Nucleus accumbens (tissue), 56 donors: ENCODE measurements around the gene PACRG.
"Not testable (repeated sequence)": the region's sequence is repeated elsewhere in the genome, so short reads cannot be mapped to it uniquely, and the experiment has no call there.

ENCODE experiments used
- DNase-seq, 56 donors: peaks; one replicate each; lab custom pipeline; 2025; lab: John Stamatoyannopoulos, UW

Gene PACRG

DNA sequence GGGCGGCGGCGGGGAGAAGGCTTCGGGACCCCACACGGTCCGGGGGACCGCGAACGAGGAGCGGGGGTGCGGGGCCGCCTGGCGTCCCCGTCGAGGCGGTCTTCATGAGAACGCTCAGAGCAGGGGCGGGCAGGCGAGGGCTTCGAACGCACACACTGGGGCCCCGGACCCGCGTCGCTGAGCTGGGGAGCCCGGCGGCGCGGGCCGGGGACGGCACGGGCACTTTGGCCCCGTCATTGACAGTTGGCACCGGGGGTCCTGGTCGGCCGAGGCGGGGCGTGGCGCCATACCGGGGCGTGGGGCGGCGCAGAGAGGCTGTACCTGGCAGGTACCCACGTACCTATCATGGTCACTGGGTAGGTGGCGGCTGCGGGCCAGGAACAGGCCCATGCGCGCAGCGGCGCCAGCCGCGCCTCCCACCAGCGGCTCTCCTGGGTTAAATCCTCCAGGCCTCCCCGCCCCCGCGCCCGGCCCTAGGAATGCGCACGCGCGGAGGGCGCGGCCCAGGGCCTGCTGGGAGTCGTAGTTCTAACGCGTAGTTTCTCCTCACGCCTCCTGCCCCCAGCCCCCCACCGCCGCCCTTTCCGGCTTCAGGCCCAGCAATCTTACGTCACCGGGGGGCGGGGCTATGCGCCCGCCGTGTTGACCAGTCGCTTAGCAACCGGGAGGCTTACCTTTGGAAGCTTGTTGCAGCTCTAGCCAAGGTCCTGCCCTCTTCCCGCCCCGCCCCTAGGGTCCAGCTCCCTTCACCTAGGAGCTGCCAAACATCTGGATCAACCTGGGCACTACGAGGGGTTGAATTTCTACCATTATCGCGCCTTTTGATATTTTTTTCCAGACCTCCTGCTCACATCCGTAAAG is at the start of gene PACRG, which contains the start of gene PRKN:
TSS of gene PACRG (plus strand) at position 653 of the 861 bp plus-strand sequence.
TSS of gene PRKN (minus strand) at position 445 of the 861 bp plus-strand sequence.
- DNase-seq, result peak; percentile 82 to 100 (median 97)

DNA sequence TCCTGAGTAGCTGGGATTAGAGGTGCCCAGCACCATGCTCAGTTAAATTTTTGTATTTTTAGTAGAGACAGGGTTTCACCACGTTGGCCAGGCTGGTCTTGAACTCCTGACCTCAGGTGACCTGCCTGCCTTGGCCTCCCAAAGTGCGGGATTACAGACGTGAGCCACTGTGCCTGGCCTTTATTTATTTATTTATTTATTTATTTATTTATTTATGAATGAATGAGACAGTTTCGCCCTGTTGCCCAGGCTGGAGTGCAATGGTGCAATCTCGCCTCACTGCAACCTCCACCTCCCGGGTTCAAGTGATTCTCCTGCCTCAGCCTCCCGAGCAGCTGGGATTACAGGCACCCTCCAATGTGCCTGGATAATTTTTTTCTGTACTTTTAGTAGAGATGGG is 48.9 kb upstream of the PACRG start:
- DNase-seq, result not testable (repeated sequence)

DNA sequence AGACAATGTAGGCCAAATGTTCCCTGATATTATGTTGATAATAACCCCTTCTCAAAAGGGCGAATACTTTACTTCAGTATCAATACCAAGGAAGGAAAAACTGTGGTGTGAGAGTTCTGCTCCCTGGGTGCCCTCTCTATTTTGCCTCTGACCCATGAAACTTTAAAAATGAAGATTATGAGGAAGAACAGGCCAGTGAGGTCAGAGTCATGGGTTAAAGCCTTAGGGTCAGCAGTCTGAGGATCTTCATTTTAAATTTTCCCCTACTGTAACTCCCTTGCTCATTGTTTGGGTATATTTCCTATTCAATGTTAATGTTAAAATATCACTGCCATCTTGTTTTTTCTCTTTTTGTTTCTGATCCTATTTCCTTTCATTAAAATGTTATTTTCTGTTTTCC is 48.1 kb upstream of the PACRG start:
- no peak for DNase-seq

DNA sequence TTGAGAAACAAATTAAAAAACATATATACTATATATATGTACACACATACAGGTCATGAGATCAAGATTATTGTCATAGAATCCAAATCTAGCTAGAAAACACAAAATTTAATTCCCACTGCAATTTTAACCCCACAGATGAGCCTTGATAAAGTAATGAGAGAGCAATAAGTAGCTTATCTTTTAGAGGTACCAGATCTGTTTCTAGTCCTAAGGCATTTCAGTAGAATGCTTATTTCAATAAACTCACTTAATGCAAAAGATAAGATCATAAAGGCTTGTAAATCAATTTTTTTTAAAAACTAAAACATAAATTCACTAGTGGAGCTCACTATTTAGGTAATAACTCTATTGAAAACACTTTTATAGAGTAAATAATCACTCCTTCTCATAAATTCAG is 47.4 kb upstream of the PACRG start:
- no peak for DNase-seq

GRCh38 chr6:162680871-162681270 is 46.9 kb upstream of the PACRG start:
- DNase-seq, result no peak

GRCh38 chr6:162681447-162681846 is 46.3 kb upstream of the PACRG start:
- no peak for DNase-seq

DNA sequence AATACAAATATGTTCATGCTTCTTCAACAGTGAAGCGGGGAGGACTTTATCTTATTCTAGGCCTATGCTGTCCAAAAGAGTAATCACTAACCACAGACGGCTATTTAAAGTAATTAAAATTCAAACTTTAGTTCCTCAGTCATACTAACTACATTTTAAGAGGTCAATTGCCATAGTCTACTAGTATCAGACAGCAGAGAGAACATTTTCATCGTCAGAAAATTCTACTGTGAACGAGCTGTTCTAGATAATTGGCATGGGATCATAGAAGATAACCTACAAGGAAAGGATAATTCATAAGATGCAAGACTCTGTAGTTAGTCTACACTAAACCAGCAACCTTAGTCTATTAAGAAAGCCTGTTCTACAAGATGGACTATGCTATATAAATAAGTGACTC is 44.6 kb upstream of the PACRG start:
- DNase-seq, result no peak

DNA sequence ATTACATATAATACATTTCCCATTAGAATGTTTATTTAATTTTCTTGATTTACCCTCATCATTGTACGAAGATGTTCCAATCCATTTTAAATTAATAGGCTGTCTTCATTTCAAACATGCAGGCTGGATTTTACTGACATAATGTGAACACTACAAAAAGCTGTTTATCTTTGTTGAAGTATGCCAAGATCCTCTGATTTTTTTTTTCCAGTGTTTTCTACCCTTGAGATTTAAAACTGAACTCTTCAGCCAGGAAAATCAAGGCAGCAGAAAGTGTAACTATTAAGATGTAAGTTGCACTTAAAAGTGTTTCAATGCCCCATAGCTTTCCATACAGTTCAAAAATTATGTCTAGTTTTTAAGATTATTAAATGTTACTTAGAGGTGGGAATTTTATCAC is 43.7 kb upstream of the PACRG start:
- DNase-seq, result no peak

DNA sequence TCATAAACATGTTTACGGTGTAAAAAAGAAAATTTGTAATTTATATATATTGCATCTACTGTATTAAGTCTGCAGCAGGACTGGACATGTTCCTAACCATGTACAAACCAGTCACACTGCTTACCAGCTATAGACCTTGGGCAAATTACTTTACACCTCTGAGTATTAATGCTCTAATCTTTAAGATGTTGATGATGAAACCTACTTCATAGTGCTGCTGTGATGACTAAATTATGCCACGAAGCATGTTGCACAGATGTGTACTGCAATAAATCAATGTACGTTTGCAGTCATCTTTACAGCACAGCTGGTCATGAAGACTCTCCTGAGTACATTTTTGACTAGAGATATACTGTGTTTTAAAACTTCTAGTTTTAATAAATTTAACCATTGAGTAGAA is 42.8 kb upstream of the PACRG start:
- no peak for DNase-seq

- DNase-seq, result no peak
These were observed 42.2 kb upstream of the PACRG start for GRCh38 chr6:162685586-162685985.

DNA sequence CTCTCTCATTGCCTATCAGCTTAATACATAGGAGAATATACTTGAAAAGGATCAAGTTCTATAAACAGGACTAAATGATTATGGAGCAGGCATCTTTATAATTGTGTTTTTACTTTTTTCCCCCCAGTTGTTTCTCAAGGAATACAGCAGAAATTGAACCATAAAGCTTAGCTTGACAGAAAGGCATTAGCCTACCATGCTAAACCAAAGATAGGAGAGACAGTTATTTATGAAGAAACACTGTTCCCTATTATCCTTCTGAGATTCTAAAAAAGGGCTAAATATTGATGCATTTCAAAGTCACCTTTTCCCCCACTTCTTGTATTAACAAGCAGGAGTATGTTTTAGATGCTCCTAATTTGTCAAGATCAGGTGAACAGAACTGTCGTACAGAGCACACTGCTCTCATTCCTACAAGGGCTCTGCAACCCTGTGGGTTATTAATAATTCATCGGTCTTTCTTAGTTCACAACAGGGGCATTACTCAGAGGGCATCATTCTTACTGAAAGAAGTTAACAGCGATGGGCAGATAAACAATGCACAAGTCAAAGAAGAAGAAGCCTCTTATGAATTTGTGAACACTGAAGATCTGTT is 38.9 kb upstream of the PACRG start:
- no peak for DNase-seq

DNA sequence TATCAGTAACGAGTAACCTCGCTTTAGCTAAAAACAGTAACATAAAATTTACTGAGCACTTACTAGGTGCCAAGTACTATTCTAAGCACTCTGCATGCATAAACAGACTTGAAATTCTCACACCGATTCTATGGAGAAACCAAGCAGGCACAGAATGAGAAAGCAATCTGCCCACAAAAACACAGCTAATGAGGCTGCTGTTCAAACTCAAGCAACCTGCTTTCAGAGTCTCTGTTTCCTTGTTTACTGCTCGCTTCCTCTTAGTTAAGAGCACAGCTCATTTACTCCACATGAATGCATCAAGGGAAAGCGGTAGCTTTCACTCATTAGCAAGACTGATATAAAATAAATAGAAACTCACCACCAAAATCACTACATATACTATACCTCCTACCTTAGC is 37.6 kb upstream of the PACRG start:
- no peak for DNase-seq

DNA sequence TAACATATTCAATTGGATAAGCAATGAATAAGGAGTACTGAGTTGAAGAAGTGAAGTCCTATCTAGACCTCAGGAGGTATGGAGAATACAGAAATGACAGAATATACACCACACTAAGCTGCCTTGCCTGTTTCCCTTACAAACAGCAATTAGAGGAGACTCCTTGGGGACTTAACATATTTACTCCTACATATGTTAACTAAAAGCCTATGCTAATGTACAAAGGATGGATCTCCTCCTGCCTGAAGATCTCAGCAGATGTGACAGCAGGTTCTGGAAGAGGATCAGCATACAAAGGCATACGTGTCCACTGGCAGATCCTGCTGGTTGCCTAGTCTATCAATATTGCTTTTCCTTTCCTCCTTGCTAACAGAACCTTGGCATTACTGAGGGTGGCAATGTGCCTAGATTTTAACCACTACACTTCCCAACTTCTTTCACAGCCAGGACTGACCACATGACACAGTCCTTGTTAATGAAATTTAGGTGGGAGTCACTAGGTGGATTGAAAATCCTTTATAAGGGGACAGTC is 29.8 kb upstream of the PACRG start:
- no peak for DNase-seq

- no peak for DNase-seq
These were observed 29.3 kb upstream of the PACRG start for GRCh38 chr6:162698440-162698839.

DNA sequence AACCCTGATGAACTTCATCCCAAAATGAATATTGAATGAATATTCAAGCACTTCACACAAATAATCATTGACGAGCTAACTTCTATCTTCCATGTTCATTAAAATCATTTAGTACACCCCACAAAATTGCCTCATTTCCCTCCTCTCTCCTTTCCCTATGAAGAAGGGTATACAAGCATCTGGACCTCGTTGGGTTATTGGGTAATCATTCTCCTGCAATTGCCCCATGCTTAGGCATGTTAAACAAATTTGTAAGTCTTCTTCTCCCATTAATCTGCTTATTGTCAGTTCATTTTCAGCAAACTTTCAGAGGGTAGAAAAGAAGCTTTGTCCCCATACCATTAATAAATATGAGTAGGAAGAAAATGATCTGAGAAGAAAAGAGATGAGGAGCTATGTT is 27.8 kb upstream of the PACRG start:
- DNase-seq, result no peak

DNA sequence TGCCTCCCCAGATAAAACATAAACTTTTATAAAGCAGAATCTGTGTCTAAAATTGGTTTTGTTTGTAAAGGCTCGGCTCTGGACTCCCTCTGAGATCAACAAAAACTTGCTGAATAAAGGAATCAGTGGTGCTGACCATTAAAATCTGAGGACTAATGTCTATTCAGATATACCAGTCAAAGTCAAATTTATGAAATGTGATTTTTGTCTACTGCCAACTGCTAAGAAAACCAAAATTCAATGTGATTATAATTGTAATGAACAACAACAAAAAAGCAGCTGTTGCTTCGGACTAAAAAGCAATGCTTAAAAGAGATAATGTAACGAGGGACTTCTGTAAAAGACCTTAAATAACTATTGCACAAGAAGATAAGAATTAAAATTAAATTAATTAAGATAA is 26.8 kb upstream of the PACRG start:
- no peak for DNase-seq

GRCh38 chr6:162701551-162701950 is 26.2 kb upstream of the PACRG start:
- DNase-seq, result no peak

DNA sequence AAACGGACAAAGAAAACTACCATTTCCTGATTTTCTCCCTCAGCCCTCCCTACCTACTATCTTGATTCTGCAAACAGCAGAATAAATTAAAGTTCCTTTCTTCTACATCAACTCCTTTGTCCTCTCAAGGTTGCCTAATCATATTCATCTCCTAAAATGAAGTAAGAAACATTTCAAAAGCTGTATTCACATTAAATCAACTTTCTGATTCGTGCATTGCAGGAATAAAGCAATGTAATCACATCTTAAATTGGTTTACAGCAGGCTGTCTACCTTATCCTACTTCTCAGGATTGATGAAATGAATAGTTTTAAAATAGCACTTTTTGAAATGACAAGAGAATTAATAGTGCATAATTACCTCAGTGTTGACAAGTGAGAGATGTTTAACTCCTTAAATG is 25.3 kb upstream of the PACRG start:
- DNase-seq, result no peak

GRCh38 chr6:162704001-162704400 is 23.8 kb upstream of the PACRG start:
- DNase-seq, result no peak

- DNase-seq, result no peak
These were observed 22.0 kb upstream of the PACRG start for GRCh38 chr6:162705736-162706135.

DNA sequence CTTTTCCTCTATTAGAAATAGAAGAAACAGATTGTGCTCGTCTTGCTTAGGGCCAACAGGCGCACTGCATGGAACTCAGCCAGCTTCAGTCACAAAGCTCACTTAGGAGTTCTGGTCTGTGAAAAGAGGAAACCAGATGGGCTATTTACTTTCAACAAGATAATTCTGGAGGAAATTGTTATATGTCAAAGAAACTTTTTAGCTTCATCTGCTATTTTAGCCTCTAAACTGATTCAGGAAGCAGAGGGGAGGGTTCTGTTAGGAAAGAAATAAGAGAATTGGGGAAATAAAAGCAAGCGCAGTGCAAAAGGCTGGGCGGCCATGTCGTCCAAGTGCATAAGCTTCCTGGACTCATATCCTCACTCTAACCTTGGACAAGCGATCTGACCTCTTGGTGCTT is 21.5 kb upstream of the PACRG start:
- DNase-seq, result peak in 24 of 56 donors; percentile 7 to 72 (median 24)

DNA sequence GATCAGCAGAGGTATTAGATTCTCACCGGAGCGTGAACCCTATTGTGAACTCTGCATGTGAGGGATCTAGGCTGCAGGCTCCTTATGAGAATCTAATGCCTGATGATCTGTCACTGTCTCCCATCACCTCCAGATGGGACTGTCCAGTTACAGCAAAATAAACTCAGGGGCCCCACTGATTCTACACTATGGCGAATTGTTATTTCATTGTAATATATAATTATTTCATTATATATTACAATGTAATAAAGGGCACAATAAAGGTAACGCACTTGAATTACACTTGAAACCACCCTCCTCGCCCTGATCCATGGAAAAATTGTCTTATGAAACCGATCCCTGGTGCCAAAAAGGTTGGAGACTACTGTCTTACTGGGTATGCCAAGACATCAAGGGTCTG is 18.8 kb upstream of the PACRG start:
- DNase-seq, result no peak
